ENCODE measurements around the gene PKN1. TPM values are rescaled to one million over a fixed set of nuclear protein-coding genes. Genes with fewer than 3 reads are reported as not detected.

PKN1 gene
- total and polyA plus RNA-seq, 7 donors = 40.7 to 136 (median 69.2) TPM

DNA sequence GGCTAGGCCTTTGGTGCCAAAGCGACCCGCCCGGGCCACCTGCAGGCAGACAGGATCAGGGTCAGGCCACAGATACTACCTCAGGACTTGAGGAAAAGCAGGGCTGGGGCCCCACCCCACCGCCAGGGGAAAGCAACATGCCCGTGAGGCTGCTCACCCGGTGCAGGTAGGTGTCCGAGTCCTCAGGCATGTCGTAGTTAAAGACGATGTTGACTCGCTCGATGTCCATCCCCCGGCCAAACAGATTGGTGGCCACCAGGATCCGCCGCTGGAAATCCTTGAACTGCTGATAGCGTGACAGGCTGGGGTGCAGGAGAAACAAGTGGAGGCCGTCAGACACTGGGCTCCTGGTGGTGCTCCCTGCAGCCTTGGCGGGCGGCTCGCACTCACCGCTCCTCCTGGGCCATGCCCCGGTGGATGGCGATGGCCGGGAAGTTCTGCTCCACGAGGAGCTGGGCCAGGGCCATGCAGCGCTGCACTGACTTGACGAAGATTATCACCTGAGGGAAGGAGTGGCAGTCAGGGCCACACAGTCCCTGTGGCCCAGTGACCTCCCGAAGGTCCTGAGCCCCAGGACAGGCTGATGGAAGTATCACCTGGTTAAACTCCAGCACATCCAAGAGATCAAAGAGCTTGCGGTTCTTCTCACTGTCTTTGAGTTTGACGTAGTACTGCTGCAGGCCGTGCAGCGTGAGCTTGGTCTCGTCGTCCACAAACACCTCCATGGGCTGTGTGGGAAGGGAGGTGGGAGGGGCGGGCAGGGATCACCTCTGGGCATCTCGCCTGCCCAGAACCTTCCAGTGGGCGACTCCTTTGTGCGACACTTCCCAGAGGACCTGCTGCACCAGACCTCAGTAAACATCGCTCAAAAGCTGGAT, 23.7 kb upstream of the PKN1 start:
- no peaks in the 10 kb centered on the region for H3K27me3 ChIP-seq (ENCODE audit: insufficient read depth in 3 of 3, low read length in 2 of 3)
- TF ChIP-seq, protein P1, sequence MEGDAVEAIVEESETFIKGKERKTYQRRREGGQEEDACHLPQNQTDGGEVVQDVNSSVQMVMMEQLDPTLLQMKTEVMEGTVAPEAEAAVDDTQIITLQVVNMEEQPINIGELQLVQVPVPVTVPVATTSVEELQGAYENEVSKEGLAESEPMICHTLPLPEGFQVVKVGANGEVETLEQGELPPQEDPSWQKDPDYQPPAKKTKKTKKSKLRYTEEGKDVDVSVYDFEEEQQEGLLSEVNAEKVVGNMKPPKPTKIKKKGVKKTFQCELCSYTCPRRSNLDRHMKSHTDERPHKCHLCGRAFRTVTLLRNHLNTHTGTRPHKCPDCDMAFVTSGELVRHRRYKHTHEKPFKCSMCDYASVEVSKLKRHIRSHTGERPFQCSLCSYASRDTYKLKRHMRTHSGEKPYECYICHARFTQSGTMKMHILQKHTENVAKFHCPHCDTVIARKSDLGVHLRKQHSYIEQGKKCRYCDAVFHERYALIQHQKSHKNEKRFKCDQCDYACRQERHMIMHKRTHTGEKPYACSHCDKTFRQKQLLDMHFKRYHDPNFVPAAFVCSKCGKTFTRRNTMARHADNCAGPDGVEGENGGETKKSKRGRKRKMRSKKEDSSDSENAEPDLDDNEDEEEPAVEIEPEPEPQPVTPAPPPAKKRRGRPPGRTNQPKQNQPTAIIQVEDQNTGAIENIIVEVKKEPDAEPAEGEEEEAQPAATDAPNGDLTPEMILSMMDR (IDR thresholded peaks at IDR 0.05) = no peak
- WGBS, 3 donors = 89 to 92% (median 91%) methylated on average over 36 to 38 of the region's 38 CpGs
- H3K27ac ChIP-seq = no peak overlapping the region
- peaks cover 12 to 84% of the 10 kb centered on the region in 2 donors for H3K36me3 ChIP-seq (ENCODE audit: insufficient read depth in 1 of 2, low read depth in 1 of 2)
- H3K9me3 ChIP-seq = no peaks in the 10 kb centered on the region
- DNase-seq (no peak), ATAC-seq (no peak)
- intact Hi-C loops (cut with DNase I) = loop anchor here in 1 of 2 donors (5.0 kb wide), 2 partner anchors 47 to 267 kb away; no protein-coding TSS in a partner anchor
- peaks cover 6% of the 10 kb centered on the region for H3K4me1 ChIP-seq
- no peak overlapping the region for H3K4me3 ChIP-seq

DNA sequence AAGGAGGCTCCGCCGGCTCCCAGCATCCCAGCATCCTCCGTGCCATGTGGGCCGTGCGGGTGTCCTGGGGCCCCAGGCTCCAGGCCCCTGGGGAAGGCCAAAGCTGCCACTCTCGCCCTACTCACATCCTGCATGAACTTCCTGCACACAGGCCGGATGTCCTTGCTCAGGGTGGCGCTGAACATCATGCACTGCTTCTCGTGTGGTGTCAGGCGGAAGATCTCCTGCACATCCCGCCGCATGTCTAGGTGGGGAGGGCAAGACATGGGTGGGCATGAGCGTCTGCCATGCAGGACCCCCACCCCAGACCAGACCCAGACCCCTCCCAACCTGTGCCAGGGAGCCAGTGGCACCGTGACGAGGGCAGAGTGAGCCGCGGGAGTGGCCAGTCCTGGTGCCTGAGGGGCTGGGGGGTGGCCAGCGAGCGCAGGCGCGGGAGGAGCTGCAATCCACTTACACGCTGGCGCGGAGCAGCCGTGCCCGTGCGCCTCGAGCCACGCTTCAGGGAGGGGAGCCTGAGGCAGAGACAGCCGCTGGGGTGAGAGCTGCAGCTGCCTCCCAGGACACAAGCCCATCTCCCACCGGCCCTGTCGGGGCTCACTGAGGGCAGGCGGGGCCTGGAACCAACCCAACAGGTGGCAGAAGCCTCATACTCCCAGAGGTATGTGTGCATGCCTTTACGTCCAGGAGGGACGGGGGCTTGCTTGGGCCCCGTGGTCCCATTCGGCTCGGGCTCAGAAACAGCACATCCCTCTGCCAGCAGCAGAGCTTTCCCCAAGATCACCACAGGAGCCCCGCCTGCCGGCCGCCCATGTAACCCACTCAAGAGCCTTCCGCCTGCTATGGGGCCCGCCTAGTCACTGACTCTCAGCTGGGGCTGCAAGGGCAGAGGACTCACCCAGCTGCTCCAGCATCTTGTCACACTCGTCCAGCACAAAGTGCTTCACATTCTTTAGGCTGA, 22.7 kb upstream of the PKN1 start:
- intact Hi-C loops (cut with DNase I) = no loop called here
- H3K4me3 ChIP-seq = no peak overlapping the region
- no peaks in the 10 kb centered on the region for H3K9me3 ChIP-seq
- TF ChIP-seq, protein P1 (IDR thresholded peaks at IDR 0.05) = no peak
- H3K27ac ChIP-seq = no peak overlapping the region
- WGBS, 3 donors = 86 to 90% (median 89%) methylated on average over 44 of the region's 44 CpGs
- no peak for ATAC-seq
- peaks cover 6% of the 10 kb centered on the region for H3K4me1 ChIP-seq
- no peak for DNase-seq
- H3K27me3 ChIP-seq (ENCODE audit: insufficient read depth in 3 of 3, low read length in 2 of 3) = no peaks in the 10 kb centered on the region
- peaks cover 12 to 75% of the 10 kb centered on the region in 2 donors for H3K36me3 ChIP-seq (ENCODE audit: insufficient read depth in 1 of 2, low read depth in 1 of 2)

DNA sequence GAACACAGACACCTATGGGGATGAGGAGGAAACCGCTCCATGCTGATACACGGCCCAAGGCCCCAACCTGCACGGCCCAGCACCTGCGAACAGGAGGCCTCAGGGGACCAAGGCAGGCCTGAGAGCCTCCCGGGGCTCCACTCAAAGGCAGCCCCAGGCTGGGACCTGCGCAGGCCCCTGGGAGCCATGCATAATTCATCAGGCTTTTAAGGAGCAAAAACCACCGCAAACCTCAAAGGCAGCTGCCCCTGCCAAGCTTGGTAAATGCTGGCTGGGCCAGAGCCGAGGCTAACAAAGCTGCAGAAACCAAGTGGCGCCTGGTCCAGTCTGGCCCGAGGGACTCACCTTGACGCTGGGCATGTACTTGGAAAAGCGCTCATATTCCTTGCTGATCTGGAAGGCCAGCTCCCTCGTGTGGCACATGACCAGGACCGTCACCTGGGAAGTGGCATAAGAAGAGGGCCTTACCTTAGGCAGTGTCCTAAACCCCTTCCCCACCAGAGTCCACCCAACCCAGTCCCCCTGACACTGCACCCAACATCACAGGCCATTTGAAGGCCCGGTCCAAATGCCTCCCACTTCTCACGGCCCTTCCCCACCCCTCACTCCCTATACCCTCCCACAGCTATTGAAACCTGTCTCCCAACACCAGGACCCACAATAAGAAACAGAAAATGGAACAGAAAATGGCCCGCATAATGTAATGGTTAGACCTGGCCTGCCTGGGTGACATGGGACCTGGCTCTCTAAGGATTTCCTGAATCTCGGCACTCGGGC, 21.8 kb upstream of the PKN1 start:
- no peak for ATAC-seq
- Histone ChIP-seq H3K4me3 (no peak overlapping the region), H3K27ac (no peak overlapping the region), H3K27me3 (ENCODE audit: insufficient read depth in 3 of 3, low read length in 2 of 3) (no peaks in the 10 kb centered on the region), H3K36me3 (ENCODE audit: insufficient read depth in 1 of 2, low read depth in 1 of 2) (peaks cover 12 to 67% of the 10 kb centered on the region in 2 donors), H3K4me1 (peaks cover 2% of the 10 kb centered on the region), H3K9me3 (no peaks in the 10 kb centered on the region)
- WGBS, 3 donors = 90 to 93% (median 93%) methylated on average over 19 of the region's 19 CpGs
- intact Hi-C loops (cut with DNase I) = no loop called here
- TF ChIP-seq, protein P1 (IDR thresholded peaks at IDR 0.05) = no peak
- no peak for DNase-seq

DNA sequence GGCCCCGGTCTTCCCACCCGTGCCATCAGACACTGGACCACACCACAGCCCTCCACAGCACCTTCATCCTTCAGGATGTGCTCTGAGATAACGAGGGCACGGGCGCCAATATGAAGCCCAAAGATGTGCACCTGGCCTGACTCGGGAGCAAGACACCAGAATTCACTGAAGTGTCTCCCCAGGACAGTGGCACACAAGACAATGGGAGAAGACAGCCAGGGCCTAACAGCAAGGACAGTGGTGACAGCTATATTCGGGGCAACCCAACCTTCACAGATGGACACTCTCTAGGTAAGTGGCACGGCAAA, 21.2 kb upstream of the PKN1 start:
- Histone ChIP-seq H3K4me3 (no peak overlapping the region), H3K27ac (no peak overlapping the region), H3K4me1 (peaks cover 6% of the 10 kb centered on the region), H3K36me3 (ENCODE audit: insufficient read depth in 1 of 2, low read depth in 1 of 2) (peaks cover 12 to 62% of the 10 kb centered on the region in 2 donors), H3K9me3 (no peaks in the 10 kb centered on the region), H3K27me3 (ENCODE audit: insufficient read depth in 3 of 3, low read length in 2 of 3) (no peaks in the 10 kb centered on the region)
- no peak for ATAC-seq
- 91 to 97% (median 91%) methylated on average over 8 of the region's 8 CpGs for WGBS, 3 donors
- TF ChIP-seq, protein P1 (IDR thresholded peaks at IDR 0.05) = no peak
- DNase-seq = no peak
- intact Hi-C loops (cut with DNase I) = no loop called here
